A673 (cell line): ENCODE data around the gene IL1RL1.

Experiments used
- EZH2 ChIP-seq: fragments of 200-600 bp; sonication (generic); IDR thresholded peaks from 2 replicates; pipeline ENCODE4 v1.6.1; 2017; ENCODE audit warnings: borderline replicate concordance, low read depth, mild to moderate bottlenecking, mixed read lengths, antibody characterized with exemption, low read length; ENCODE audit not compliant: poor library complexity, severe bottlenecking
- TF ChIP-seq, protein P1 (sequence below): fragments of 300-800, 200-600 bp; sonication (generic); conservative IDR thresholded peaks from 2 replicates; pipeline ENCODE4 v1.5.1; 2017; ENCODE audit warnings: low read depth, mild to moderate bottlenecking, antibody characterized with exemption, low read length, moderate library complexity, mixed read lengths

DNA sequence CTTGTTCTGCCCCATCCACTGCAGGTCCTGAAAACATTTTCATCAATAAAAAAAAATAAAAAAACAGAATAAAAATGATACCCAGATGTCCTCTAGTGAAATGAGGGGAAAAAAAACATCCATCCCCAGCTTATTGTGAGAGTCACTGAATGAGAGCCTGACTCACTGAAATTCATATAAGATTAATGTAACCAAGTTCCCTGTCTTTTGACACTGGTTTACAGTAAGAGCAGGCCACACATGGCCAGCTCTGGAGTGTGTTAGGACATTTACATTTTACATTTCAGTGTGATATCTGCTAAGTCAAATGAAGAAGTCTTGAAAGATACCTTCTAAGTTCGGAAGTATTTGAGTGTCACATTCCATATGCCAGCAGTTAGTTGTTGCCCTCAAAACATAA, 23.1 kb downstream of the IL1RL1 start:
- TF ChIP-seq, protein P1, sequence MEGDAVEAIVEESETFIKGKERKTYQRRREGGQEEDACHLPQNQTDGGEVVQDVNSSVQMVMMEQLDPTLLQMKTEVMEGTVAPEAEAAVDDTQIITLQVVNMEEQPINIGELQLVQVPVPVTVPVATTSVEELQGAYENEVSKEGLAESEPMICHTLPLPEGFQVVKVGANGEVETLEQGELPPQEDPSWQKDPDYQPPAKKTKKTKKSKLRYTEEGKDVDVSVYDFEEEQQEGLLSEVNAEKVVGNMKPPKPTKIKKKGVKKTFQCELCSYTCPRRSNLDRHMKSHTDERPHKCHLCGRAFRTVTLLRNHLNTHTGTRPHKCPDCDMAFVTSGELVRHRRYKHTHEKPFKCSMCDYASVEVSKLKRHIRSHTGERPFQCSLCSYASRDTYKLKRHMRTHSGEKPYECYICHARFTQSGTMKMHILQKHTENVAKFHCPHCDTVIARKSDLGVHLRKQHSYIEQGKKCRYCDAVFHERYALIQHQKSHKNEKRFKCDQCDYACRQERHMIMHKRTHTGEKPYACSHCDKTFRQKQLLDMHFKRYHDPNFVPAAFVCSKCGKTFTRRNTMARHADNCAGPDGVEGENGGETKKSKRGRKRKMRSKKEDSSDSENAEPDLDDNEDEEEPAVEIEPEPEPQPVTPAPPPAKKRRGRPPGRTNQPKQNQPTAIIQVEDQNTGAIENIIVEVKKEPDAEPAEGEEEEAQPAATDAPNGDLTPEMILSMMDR, result no peak
- no peak for TF ChIP-seq EZH2
